Stomach (tissue), 9 donors: Measurements from ENCODE around the gene RCE1. TPM values are rescaled to one million over a fixed set of nuclear protein-coding genes. Genes with fewer than 3 reads are reported as not detected.

ENCODE experiments used
- DNase-seq, 2 donors: peaks; one replicate each; pipeline versions ENCODE4 v3.0.0 to v3.0.0-alpha.2; 2013 to 2019
- H3K27ac ChIP-seq, 5 donors: fragments of 200-600 bp in 4 of 5; sonication (generic) in 4 of 5; one replicate each; pipeline ENCODE4 v1.5.1; 2013 to 2019; ENCODE audit warnings: mild to moderate bottlenecking in 1 of 5, moderate library complexity in 1 of 5
- H3K27me3 ChIP-seq, 3 donors: fragments of 200-600 bp; sonication (generic); one replicate each; pipeline ENCODE4 v1.5.1; 2017 to 2019; ENCODE audit warnings: mixed run types in 1 of 3
- H3K36me3 ChIP-seq, 4 donors: fragments of 200-600 bp; sonication (generic); 1 replicate in 3 of 4; 2 replicates in 1 of 4; pipeline ENCODE4 v1.5.1; 2016 to 2019
- H3K4me1 ChIP-seq, 4 donors: fragments of 200-600 bp; sonication (generic); one replicate each; pipeline ENCODE4 v1.5.1; 2016 to 2019
- H3K4me3 ChIP-seq, 4 donors: fragments of 200-600 bp; sonication (generic) in 3 of 4; one replicate each; pipeline ENCODE4 v1.5.1; 2016 to 2019; ENCODE audit warnings: mild to moderate bottlenecking in 1 of 4
- H3K9me3 ChIP-seq, 4 donors: fragments of 200-600 bp; sonication (generic); one replicate each; pipeline ENCODE4 v1.5.1; 2016 to 2019
- CTCF ChIP-seq, 7 experiments: fragments of 450-650 bp in 4 of 7; fragments of 200-600 bp in 3 of 7; sonication (generic) in 3 of 7; IDR thresholded peaks; one replicate each; pipeline ENCODE4 v1.5.1; 2016 to 2019; ENCODE audit warnings: antibody characterized with exemption in 7 of 7, control low read depth in 2 of 7, mild to moderate bottlenecking in 1 of 7
- EP300 ChIP-seq: sonication (generic); formaldehyde crosslinking; IDR thresholded peaks from one replicate; pipeline ENCODE4 v1.6.1; 2017; ENCODE audit warnings: antibody characterized with exemption
- POLR2A ChIP-seq, 4 donors: fragments of 450-650 bp; IDR thresholded peaks; one replicate each; pipeline ENCODE4 v1.6.1; 2016; ENCODE audit warnings: antibody characterized with exemption in 4 of 4, control low read depth in 2 of 4, mild to moderate bottlenecking in 1 of 4, moderate library complexity in 1 of 4
- POLR2AphosphoS5 ChIP-seq, 3 donors: sonication (generic); formaldehyde crosslinking; IDR thresholded peaks; one replicate each; pipeline ENCODE4 v1.6.1; 2016; ENCODE audit warnings: antibody characterized with exemption in 3 of 3
- WGBS, 5 donors: extraction: QIAGEN DNeasy Blood & Tissue Kit in 3 of 5; methylation state at CpG; one replicate each; pipeline versions ENCODE4 v1.1.5 to v1.1.7; 2013 to 2018; 5-methylcytosine and 5-hydroxymethylcytosine counted together
- intact Hi-C: fragments of 100-400 bp; cut with DNase I; formaldehyde crosslinking; loops from one replicate; pipeline ENCODE4 v1.15.1; 2023; ENCODE audit warnings: low total_unique reads
- polyA plus RNA-seq, 3 donors: library from polyadenylated mRNA; stranded (reverse); fragments of 200-250 nt; gene quantifications; one replicate each; pipeline ENCODE4 v1.2.3, GENCODE V29; 2013
- total RNA-seq, 5 donors: library from RNA; depleted of rRNA; stranded (reverse); fragments of >200 nt; gene quantifications; one replicate each; pipeline versions ENCODE4 v1.1.0 to v1.2.3, GENCODE V29; 2014 to 2016
- donor health status: healthy with polysubstance abuse.
- donor health status: Bipolar disorder and iron deficiency.
- donor health status: healthy.

Gene RCE1
- total and polyA plus RNA-seq, 8 donors = 0.58 to 124 (median 14.7) TPM

- TF ChIP-seq CTCF (IDR thresholded peaks at IDR 0.05) = no peak
- H3K27me3 ChIP-seq = no peaks in the 10 kb centered on the region
- no peak for DNase-seq
- 91 to 97% (median 94%) methylated on average over 9 to 10 of the region's 10 CpGs for WGBS, 5 donors
- peaks cover 21 to 48% (median 46%) of the 10 kb centered on the region in 4 donors for H3K36me3 ChIP-seq
- no peaks in the 10 kb centered on the region for H3K9me3 ChIP-seq
- H3K4me3 ChIP-seq = no peak overlapping the region
- peaks cover under 1 to 5% (median 4%) of the 10 kb centered on the region in 4 donors for H3K4me1 ChIP-seq
- intact Hi-C loops = no loop called here
- H3K27ac ChIP-seq = no peak overlapping the region
These were observed 7.0 kb downstream of the RCE1 start for GRCh38 chr11:66850235-66850587.

GRCh38 chr11:66850588-66851238 lies 7.5 kb downstream of the RCE1 start:
- 91 to 92% (median 91%) methylated on average over 15 to 23 of the region's 23 CpGs for WGBS, 5 donors

GRCh38 chr11:66851239-66851596 lies 8.0 kb downstream of the RCE1 start:
- Histone ChIP-seq H3K4me1 (peaks cover 7 to 10% (median 9%) of the 10 kb centered on the region in 4 donors), H3K36me3 (peaks cover 14 to 37% (median 35%) of the 10 kb centered on the region in 4 donors), H3K9me3 (no peaks in the 10 kb centered on the region), H3K4me3 (no peak overlapping the region), H3K27ac (no peak overlapping the region), H3K27me3 (no peaks in the 10 kb centered on the region)
- intact Hi-C loops = no loop called here
- DNase-seq = no peak
- 80 to 94% (median 85%) methylated on average over 4 of the region's 4 CpGs for WGBS, 5 donors
- TF ChIP-seq CTCF (IDR thresholded peaks at IDR 0.05) (no peak), POLR2AphosphoS5 (IDR thresholded peaks at IDR 0.05) (no peak), POLR2A (IDR thresholded peaks at IDR 0.05) (no peak), EP300 (no peak)

More at GRCh38 chr11:66850588-66851238, 7.5 kb downstream of the RCE1 start:
- Histone ChIP-seq H3K27ac (no peak overlapping the region), H3K4me3 (no peak overlapping the region), H3K27me3 (no peaks in the 10 kb centered on the region), H3K9me3 (no peaks in the 10 kb centered on the region), H3K36me3 (peaks cover 19 to 43% (median 40%) of the 10 kb centered on the region in 4 donors), H3K4me1 (peaks cover 6 to 8% (median 7%) of the 10 kb centered on the region in 4 donors)
- TF ChIP-seq EP300 (no peak), POLR2A (IDR thresholded peaks at IDR 0.05) (no peak), CTCF (IDR thresholded peaks at IDR 0.05) (no peak), POLR2AphosphoS5 (IDR thresholded peaks at IDR 0.05) (no peak)
- intact Hi-C loops = no loop called here
- no peak for DNase-seq

GRCh38 chr11:66851698-66852465 lies 8.6 kb downstream of the RCE1 start:
- H3K4me1 ChIP-seq = peaks cover 7 to 10% (median 9%) of the 10 kb centered on the region in 4 donors
- TF ChIP-seq EP300 = no peak
- TF ChIP-seq POLR2A (IDR thresholded peaks at IDR 0.05) = no peak
- no peak for TF ChIP-seq POLR2AphosphoS5 (IDR thresholded peaks at IDR 0.05)
- TF ChIP-seq CTCF (IDR thresholded peaks at IDR 0.05) = no peak
- H3K4me3 ChIP-seq = no peak overlapping the region
- peaks cover 9 to 31% (median 29%) of the 10 kb centered on the region in 4 donors for H3K36me3 ChIP-seq
- no peak for DNase-seq
- no peaks in the 10 kb centered on the region for H3K27me3 ChIP-seq
- 70 to 80% (median 75%) methylated on average over 24 to 26 of the region's 26 CpGs for WGBS, 5 donors
- no peak overlapping the region for H3K27ac ChIP-seq
- H3K9me3 ChIP-seq = no peaks in the 10 kb centered on the region
- intact Hi-C loops = no loop called here
